DOHH2 (cell line): ENCODE data around the gene PRKCG.
"Not testable (repeated sequence)": the region's sequence is repeated elsewhere in the genome, so short reads cannot be mapped to it uniquely, and the experiment has no call there.

Experiments
- H3F3A ChIP-seq: fragments of 200-600 bp; sonication (generic), shearing (Covaris generic); 2 replicates; pipeline ENCODE4 v1.6.0; 2016; ENCODE audit warnings: antibody characterized with exemption, mild to moderate bottlenecking; ENCODE audit not compliant: control insufficient read depth, insufficient read depth
- H3K27ac ChIP-seq: fragments of 200-600 bp; sonication (generic); 2 replicates; pipeline ENCODE4 v1.5.1; 2014; ENCODE audit warnings: low read depth, mild to moderate bottlenecking, low read length, moderate library complexity
- H3K27me3 ChIP-seq: fragments of 200-600 bp; sonication (generic); 2 replicates; pipeline ENCODE4 v1.6.1; 2014; ENCODE audit warnings: mild to moderate bottlenecking, low read length, mixed read lengths; ENCODE audit not compliant: control insufficient read depth
- H3K36me3 ChIP-seq: fragments of 200-600 bp; sonication (generic); 2 replicates; pipeline ENCODE4 v1.6.1; 2014; ENCODE audit warnings: mild to moderate bottlenecking, low read length, moderate library complexity, mixed read lengths; ENCODE audit not compliant: control insufficient read depth
- H3K4me1 ChIP-seq: fragments of 200-600 bp; sonication (generic); 2 replicates; pipeline ENCODE4 v1.6.1; 2014; ENCODE audit warnings: mild to moderate bottlenecking, low read length, mixed read lengths; ENCODE audit not compliant: control insufficient read depth
- H3K4me2 ChIP-seq: fragments of 200-600 bp; sonication (generic); 2 replicates; pipeline ENCODE4 v1.6.0; 2014; ENCODE audit warnings: mild to moderate bottlenecking, low read length, moderate library complexity
- H3K4me3 ChIP-seq: fragments of 200-600 bp; sonication (generic); 2 replicates; pipeline ENCODE4 v1.5.1; 2014; ENCODE audit warnings: mild to moderate bottlenecking, low read length, mixed read lengths
- H3K79me2 ChIP-seq: fragments of 200-600 bp; sonication (generic); 2 replicates; pipeline ENCODE4 v1.6.1; 2014; ENCODE audit warnings: mild to moderate bottlenecking, low read length, mixed read lengths; ENCODE audit not compliant: control insufficient read depth
- H3K9me2 ChIP-seq: fragments of 200-600 bp; sonication (generic); replicated peaks from 2 replicates; pipeline ENCODE4 v1.6.1; 2014; ENCODE audit warnings: mild to moderate bottlenecking, low read length, mixed read lengths; ENCODE audit not compliant: control insufficient read depth
- H3K9me3 ChIP-seq: fragments of 200-600 bp; sonication (generic); 2 replicates; pipeline ENCODE4 v1.6.1; 2014; ENCODE audit warnings: antibody characterized with exemption, low read length, mixed read lengths; ENCODE audit not compliant: control insufficient read depth, insufficient read depth
- H4K20me1 ChIP-seq: fragments of 200-600 bp; sonication (generic); 2 replicates; pipeline ENCODE4 v1.6.0; 2014; ENCODE audit warnings: low read depth, mild to moderate bottlenecking, antibody characterized with exemption, low read length, moderate library complexity; ENCODE audit not compliant: control insufficient read depth, insufficient read depth
- CTCF ChIP-seq: fragments of 200-600 bp; sonication (generic); IDR thresholded peaks from one replicate; pipeline ENCODE4 v1.5.1; 2014; ENCODE audit warnings: antibody characterized with exemption, mild to moderate bottlenecking, low read depth, low read length; ENCODE audit not compliant: poor library complexity, severe bottlenecking
- EZH2phosphoT487 ChIP-seq: fragments of 200-600 bp; sonication (generic); IDR thresholded peaks from 2 replicates; pipeline ENCODE4 v1.6.1; 2017; ENCODE audit warnings: borderline replicate concordance, mild to moderate bottlenecking, antibody characterized with exemption, low read length, moderate library complexity, mixed read lengths

PRKCG gene

GRCh38 chr19:53868892-53869804 lies 12.8 kb upstream of the PRKCG start:
- Histone ChIP-seq H3K79me2 (no peaks in the 10 kb centered on the region), H3K4me3 (peak overlapping the region; percentile 73), H3K27ac (no peak overlapping the region), H4K20me1 (no peaks in the 10 kb centered on the region), H3K4me2 (peak overlapping the region; percentile 80), H3K4me1 (peaks cover 35% of the 10 kb centered on the region), H3K9me2 (no peaks in the 10 kb centered on the region), H3K27me3 (peaks cover 17% of the 10 kb centered on the region), H3K9me3 (no peaks in the 10 kb centered on the region), H3K36me3 (no peaks in the 10 kb centered on the region), H3F3A (no peaks in the 10 kb centered on the region)
- TF ChIP-seq EZH2phosphoT487: no peak
- no peak for TF ChIP-seq CTCF

- Histone ChIP-seq H3K27me3 (peaks cover 17% of the 10 kb centered on the region), H3K4me3 (peak overlapping the region; percentile 73), H3K4me1 (peaks cover 41% of the 10 kb centered on the region), H3K4me2 (peak overlapping the region; percentile 80)
- not testable (repeated sequence) for H4K20me1 ChIP-seq, H3F3A ChIP-seq, H3K36me3 ChIP-seq, H3K9me3 ChIP-seq, H3K79me2 ChIP-seq, H3K27ac ChIP-seq, H3K9me2 ChIP-seq
These were observed 12.1 kb upstream of the PRKCG start for GRCh38 chr19:53869805-53870484.

- no peak overlapping the region for H3K27ac ChIP-seq
- no peaks in the 10 kb centered on the region for H3F3A ChIP-seq
- TF ChIP-seq CTCF: no peak
- no peak for TF ChIP-seq EZH2phosphoT487
- H3K79me2 ChIP-seq: no peaks in the 10 kb centered on the region
- no peaks in the 10 kb centered on the region for H3K36me3 ChIP-seq
- H3K4me1 ChIP-seq: peaks cover 41% of the 10 kb centered on the region
- H4K20me1 ChIP-seq: no peaks in the 10 kb centered on the region
- H3K4me3 ChIP-seq: no peak overlapping the region
- no peaks in the 10 kb centered on the region for H3K9me3 ChIP-seq
- H3K9me2 ChIP-seq: no peaks in the 10 kb centered on the region
- peaks cover 17% of the 10 kb centered on the region for H3K27me3 ChIP-seq
- no peak overlapping the region for H3K4me2 ChIP-seq
These were observed 11.5 kb upstream of the PRKCG start for GRCh38 chr19:53870485-53870844.

GRCh38 chr19:53871454-53871853 lies 10.5 kb upstream of the PRKCG start:
- Histone ChIP-seq H4K20me1 (no peaks in the 10 kb centered on the region), H3K9me3 (no peaks in the 10 kb centered on the region), H3K4me1 (peaks cover 37% of the 10 kb centered on the region), H3K27me3 (peaks cover 17% of the 10 kb centered on the region), H3F3A (no peaks in the 10 kb centered on the region), H3K79me2 (no peaks in the 10 kb centered on the region), H3K27ac (no peak overlapping the region), H3K36me3 (no peaks in the 10 kb centered on the region), H3K4me2 (no peak overlapping the region), H3K9me2 (no peaks in the 10 kb centered on the region), H3K4me3 (no peak overlapping the region)
- TF ChIP-seq CTCF: no peak
- TF ChIP-seq EZH2phosphoT487: no peak
